ENCODE results near the gene CAPN14.

Gene CAPN14

DNA sequence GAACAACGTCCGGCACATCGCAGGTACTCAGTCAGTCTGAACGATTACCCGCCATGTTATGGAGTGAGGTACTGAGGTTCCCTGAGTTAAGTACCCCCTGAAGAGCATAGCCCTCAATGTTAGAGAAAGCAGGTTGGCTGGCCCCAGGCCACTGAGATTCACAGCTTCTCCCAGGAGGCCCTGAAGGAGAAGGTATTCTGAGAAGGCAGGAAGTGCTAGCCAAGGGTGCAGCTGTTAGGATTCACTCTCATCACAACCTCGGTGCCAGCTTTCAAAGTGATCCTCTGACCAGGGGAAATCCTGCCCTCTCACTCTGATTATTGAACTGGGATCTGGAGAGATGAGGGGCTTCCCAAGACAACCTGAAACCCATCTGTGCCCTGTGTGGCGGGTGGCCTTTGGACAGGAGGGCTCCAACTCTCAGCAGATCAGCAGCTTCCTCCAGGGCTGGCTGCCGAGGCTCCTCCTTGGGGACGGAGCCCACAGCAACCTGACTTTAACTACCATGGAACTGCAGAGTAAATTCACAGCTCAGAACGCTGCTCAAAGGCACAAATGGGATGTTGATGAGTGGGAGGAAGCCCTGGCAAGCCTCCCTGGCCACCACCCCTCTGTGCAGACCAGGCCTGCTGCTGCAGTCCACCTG is 24.4 kb upstream of the CAPN14 start:
- DNase-seq (ENCODE audit: low spot score) = no peak

DNA sequence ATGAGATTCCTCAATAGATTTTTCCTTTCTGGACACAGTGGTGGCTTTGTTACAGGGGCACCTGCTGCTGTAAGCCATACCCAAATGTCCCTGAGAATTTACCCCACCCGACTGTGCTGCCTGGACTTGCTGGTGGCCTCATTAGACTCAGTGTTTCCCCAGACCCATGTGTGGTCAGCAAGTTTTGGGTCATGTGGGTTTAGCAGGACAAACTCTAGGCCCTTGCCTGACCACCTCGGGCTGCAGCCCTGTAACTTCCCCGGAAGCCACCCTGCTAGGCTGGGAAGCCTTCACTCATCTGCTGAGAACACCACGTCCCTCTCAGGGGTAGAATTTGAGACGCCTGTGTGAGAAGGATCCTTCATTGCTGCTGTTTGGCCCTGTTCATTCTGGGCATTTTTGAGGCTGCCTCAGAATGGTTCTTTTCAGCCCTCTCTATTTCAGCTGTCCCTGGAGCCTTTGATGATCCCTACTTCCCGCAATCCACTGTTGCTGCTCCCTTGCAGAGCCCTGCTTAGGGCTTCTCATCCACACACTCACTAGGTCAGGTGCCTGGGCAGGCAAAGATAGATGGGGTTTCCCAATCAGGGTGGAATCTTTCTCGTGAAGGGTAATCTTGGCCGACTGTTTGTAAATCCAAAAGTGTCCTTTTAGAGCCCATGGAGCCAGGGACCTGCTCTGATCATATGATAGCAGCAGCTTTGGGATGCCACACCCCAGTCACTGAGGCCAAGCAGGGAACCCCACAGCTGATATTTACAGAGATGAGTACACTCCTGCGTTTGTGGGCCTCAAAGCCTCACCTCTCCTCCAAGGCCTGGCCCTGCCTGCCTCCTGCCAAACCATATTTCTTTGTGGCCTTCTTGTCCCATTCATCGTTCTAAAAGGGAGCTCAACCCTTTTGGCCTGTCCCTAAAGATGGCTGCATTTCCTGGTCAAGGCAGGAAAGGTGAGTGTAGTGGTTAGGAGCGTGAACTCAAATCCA is 23.4 kb upstream of the CAPN14 start:
- DNase-seq (ENCODE audit: low spot score) = no peak

DNA sequence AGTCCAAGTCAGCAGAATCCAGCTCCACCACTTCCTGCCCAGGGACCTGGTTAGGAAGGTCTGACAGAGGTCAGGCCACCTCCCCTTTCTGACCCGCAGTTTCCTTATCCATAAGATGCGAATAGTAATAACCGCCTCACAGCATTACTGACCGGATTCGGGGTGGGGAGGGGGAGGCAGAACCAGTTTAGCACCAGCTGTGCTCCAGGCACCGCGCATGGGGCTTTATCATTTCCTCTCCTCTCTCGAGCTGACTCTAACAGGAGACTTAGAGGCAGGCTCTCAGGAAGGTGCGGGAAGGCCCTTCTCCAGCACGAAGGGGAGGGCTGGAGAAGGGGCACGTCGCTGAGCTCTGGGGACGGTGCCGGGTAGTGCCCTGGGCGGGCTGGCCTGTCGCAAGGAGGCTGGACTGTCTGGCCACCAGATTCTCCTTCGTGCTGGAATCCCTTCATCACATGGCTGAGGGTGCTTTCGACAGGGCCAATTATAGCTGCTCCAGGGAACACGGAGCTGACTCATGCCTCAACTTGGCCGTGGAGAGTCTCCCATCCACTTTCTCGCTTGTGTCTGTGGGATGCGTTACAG is 22.4 kb upstream of the CAPN14 start:
- no peak for DNase-seq (ENCODE audit: low spot score)

DNA sequence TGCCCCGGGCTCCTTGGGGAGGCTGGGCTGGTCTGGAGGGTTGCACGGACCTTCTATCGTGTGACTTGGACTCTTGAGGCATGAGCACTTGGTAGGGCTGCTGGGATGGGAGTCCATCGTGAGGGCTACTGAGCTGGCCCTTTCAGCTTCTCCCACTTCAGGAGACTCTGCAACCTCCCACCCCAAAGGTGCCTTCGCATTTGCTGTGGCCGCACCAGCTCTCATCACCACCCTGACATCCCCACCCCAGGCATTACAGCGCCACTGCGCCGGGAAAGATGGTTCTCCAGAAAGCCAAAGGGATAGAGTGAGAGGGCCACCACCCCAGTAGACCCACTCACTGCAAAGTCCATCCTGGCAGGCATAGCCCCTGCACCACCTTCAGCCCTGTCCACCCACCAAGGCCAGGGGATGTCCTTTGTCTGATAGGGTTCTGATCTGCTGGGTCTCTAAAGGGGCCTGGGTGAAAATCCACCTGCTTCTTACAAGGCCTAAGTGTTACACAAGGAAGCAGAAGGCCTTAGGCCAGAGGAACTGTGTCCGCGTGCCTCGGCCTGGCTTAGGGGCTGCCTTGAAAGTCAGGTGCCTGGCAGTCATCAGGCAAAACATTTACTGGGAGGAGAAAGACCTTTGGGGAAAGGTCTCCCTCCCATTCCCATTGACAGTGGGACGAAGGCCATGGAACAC is 21.7 kb upstream of the CAPN14 start:
- no peak for DNase-seq (ENCODE audit: low spot score)

DNA sequence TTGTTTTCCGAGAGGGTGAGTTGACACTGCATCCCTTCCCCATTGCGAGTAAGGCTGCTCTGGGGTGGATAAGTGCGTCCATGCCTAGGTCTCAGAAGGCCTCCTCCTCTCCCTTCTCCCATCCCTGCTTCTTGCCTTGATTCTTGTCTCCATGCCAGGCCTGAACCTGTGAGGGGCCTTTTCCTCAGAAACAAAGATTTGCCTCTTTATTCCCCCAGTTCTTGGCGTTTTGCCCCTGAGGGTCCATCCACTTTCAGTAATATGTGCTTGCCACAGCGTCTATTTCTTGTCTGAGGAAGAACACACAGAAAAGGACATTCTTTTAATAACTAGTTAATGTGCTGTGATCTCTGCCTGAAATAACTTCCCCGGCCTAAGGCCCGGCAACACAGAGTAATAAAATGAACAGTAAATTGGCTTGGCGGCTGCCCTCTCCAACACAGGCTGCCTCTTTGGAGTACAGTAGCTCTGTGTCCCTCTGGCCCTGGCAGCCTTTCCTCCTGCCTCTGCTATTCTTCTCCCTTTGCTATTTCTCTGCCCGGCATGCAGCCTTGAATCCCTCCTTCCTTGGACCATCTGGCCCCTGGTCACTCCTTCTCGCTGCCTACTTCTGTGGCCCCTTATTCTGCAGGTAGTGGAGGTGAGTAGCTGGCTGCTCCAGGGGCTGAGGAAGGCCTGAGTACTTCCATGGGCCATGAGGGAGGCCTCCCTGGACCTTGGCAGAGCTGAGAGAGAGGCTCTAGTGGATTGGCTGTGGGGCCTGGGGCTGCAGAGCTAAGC is 21.0 kb upstream of the CAPN14 start:
- DNase-seq (ENCODE audit: low spot score) = no peak

DNA sequence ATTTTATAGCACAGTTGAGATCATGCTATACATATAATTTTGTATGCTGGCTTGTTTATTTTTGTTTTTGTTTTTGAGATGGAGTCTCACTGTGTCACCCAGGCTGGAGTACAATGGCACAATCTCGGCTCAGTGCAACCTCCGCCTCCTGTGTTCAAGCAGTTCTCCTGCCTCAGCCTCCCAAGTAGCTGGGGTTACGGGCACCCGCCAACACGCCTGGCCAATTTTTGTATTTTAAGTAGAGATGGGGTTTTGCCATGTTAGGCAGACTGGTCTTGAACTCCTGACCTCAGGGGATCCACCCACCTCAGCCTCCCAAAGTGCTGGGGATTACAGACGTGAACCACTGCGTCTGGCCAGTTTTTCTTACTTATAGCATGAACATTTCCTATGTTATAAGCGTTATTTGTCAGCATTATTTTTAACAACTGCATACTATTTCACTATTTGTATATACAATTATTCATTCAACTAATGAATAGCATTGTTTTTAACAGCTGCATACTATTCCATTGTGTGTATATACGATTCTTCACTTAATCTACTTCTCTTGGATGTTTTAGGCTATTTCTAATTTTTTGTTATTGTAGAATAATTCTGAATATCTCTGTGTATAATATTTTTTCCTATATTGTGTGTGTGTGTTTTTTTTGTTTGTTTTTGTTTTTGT is 20.2 kb upstream of the CAPN14 start:
- DNase-seq (ENCODE audit: low spot score) = no peak

DNA sequence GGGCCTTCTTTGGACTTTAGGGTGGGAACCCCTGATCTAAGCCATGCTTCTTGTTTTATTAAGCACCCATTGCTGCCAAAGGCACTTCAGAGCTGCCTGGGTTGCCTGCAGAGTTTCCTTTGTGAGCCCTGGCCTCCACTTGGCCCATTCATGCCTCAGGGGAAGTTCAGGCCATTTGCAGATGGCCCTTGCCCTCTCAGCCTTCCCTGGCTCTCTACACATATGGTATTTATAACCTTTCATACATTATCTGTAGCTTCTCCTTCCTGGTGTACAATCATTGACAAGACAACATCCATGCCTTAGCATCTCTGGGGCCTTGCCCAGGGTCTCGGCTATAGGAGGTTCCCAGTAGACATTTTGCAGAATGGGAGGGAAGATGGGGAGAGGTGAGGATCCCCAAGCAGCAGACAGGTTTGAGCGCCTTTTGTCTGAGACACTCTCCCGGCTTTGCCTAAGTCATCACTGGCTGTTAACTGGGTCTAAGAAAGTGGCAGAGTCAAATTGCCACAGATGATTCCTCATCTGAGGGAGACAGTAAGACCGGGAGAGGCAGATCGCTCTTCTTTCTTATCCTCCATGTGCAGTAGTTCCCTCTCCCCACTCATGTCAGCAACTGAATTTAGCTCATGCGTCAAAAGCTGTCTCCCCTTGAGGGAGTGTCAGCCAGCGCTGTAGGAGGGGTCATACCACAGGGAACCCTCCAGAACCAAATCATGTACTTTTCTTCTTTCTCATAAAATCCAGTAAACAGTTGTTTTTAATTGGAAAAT is 19.3 kb upstream of the CAPN14 start:
- DNase-seq (ENCODE audit: low spot score) = no peak

DNA sequence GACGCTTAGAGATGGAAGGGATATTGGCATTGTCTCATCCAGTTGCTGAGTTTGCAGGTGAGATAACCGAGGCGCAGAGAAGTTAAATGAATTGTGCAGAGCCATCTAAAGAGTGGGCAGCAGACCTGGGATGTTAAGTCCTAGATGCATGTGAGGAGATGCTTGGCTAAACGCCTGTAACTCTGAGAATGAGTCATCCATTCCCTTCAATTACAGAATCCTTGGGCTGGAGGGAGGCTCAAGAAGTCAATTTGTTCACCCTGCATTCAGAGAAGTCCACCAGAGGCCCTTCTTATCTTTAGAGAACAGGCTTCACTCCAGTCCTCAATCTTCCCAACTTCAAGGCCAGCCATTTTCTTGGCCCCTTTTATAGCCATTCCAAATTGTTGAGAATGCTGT is 18.2 kb upstream of the CAPN14 start:
- DNase-seq (ENCODE audit: low spot score) = no peak

DNA sequence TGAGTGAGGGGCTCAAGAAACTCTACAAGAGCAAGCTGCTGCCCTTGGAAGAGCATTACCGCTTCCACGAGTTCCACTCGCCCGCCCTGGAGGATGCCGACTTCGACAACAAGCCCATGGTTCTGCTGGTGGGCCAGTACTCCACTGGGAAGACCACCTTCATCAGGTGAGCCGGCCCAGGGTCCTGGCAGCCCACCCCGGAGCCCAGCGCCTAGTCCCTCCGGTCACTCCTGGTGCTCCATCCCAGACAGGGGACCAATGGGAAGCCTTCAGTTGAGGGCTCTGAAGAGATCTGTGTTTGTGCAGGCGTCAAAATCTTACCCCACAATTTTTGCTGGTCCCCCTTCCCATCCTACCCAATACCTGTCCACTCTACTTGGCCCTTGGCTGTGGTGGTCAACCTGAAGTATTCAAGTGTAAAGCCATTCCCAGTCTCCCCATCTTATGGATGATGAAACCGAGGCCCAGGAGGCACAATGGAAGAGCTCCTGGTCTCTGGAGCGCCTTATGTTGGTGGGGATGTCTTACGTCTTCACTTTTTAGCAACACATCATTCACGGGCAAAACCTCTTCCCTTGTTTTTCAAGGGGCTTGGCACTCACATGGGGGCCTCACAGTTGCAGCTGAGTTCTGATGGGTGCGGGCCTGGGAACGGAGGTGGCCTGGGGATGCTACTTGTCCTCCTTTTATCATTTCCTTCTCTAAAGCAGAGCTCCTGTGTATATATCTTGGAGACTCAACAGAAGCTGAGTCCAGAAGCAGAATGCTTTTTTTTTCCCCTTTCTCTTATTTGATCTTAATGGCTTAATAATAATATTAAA is 17.6 kb upstream of the CAPN14 start:
- no peak for DNase-seq (ENCODE audit: low spot score)

DNA sequence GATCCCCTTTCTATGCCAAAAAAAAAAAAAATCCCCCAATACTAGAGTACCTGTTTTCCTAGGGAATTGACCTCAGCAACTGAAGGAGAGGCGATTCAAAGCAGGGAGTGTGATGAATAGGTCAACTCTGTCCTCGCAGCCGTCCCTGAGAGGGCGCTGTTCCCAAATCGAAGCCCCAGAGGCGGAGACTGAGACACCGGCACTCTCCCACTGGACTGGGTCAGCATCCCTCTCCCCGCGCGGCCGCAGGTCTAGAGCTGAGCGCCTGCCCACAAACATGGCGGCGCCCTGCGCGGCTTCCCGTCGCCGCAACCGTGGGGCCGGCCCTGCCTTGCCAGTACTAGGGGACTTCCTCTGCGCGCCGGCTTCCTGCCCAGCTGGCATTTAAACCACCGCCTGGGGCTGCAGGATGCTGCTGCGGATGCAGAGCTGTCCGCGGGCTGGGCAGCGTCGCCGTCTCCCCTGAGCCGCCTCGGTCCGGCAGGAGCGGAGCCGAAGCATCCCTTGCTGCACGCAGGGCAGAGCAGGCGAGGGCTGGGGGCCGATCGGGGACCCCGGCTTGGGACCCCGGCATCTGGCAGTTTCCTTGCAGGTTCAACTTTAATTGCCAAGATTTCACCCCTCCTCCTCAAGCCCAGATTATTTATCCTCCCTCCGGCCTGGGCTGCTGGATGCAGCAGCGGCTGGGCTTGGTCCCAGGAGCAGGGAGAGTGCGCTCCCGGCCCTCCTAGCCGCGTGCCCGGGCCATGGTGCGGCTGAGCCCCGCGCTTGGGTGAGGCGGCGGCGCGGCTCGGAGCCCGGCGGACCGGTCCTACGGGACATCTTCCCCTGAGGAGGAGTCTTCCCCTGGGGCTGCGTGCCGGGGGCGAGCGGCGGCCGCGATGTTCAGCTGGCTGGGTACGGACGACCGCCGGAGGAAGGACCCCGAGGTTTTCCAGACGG is 16.7 kb upstream of the CAPN14 start, which contains the start of gene EHD3:
Gene EHD3 (plus strand): TSS at position 412 of the 942 bp plus-strand sequence. CDS start 470 bp downstream, at position 882.
- DNase-seq (ENCODE audit: low spot score) = no peak

DNA sequence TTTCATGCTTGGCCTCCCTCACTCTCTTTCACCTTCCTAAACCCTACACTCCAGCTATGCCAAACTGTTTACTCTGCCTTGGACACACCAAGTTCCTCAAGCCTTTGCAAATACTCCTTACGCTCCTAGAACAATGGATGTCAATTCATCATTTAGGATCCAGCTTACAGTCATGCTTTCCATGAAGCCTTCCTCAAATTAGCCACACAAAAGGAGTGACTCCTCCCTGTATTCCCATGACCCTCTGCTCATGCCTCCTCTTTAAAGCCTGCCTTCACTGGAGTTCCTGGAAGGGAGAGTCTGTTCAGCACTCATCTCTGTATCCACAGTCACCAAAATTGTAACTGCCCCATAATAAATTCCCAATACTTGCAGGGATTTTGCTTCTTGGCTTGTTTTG is 15.9 kb upstream of the CAPN14 start:
- DNase-seq (ENCODE audit: low spot score) = no peak

DNA sequence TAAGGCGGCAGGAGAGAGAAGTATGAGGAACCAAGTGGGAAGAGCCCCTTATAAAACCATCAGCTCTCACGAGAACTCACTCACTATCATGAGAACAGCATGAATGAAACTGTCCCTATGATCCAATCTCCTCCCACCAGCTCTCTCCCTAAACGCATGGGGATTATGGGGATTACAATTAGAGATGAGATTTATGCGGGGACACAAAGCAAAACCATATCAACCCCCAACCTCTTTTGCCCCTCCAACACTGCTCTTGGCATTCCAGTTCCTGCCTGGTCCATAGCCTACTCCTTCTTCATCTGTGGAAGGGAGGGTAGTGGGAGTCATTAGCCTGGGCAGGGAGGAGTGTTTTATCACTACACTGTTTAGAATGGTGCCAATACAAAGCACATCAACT is 15.3 kb upstream of the CAPN14 start:
- DNase-seq (ENCODE audit: low spot score) = no peak

DNA sequence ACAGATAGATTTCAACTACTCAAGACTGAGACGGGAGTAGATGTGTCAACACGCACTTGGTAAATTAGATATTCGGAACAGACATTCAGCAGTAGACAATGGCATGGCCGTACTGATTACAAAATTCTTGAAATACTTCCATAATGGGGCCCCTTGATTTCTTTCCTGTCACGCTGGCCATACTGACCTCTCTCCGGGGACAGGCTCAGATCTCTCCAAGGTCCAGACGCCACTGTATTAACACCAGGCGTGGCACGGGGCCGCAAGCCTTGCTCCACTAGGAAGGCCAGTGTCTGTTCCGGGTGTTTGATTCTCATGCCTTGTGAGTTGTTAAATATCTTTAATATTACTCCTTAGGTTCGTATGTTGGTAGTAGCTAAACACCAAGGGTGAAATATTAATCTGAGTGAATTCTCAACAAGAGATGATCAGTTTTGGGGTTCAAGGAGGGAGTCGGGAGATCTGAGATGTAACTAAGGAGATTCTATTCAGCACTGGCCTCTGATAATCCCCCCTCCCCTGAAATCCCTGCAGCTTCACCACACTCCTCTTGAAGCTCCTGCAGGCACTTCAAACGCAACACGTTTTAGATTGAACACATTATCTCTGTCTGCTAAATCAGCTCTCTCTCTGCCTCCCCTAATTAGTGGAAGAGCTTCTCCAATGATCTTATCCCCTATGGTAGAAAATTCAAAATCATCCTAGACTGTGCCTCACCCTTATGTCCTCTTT is 14.4 kb upstream of the CAPN14 start:
- no peak for DNase-seq (ENCODE audit: low spot score)

DNA sequence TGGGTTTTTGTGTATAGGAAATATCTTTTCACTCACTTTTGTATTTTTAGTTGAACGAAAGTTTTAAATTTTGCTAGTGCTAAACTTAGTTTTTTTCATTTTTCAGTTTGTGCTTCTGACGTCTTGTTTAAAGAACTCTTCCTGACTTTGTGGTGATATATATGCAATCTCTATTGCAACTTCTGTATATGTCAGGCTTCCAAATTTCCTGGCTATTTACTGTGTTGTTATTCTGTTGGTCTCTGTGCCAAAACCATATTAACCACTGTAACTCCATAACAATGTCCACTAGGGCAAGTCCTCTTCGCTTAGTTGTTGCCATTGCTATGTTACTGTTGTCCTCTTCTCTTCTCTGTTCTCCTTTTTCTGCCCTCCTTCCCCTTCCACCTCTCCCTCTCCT is 13.4 kb upstream of the CAPN14 start:
- no peak for DNase-seq (ENCODE audit: low spot score)

DNA sequence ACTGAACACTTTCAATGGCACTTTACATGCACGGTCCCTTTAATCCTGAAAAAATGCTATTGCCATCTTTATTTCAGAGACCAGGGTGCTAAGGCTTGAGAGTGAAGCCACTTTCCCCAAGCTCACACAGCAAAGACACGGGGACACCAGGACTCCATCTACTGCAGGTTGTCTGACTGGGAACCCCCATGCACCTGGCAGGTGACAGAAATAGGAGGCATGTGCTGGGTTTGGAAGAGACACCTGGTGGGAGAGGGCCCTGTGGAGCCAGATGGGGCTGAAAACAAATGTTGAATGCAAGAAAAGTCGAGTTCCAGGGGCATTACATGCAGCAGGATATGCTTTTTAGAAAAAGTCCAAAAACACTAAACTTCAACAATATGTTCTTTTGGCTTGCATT is 11.4 kb upstream of the CAPN14 start:
- DNase-seq (ENCODE audit: low spot score) = no peak

DNA sequence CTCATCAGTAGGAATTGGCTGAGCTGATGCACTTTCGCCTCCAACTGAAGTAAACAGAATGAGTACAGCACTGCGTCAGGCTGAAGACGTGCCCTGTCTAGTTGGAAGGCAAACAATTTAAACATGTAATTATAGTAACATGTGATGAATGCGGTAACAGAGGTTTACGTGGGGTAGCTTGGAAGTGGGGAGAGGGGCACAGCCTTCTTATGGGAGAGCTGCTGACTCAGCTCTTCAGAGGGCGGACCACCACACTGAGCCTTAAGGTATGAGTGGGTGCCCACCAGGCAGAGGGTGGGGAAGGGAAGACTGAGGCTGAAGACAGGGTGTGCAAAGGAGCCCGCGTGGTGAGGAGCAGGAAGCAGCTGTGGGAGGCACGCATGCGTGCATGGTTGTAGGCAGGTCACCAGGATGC is 10.4 kb upstream of the CAPN14 start:
- no peak for DNase-seq (ENCODE audit: low spot score)

DNA sequence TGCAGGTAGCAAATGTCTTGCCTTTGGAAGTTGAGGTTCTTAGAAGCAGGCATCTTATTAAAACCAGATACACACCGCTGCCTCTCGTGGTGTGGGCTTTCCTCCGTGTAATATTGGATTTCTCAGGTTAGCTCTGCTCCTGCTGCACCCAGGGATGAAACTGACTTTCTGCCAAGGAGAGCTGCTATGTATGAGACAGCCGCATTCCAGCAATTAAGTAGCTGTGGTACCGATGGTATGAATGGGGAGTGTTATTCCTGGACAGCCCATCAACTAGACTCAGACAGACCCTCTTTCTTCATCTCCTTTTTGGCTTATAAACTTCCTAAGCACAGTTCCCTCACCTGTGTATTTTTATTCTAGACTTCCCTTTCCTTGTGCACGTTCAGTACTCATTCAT is 9.8 kb upstream of the CAPN14 start:
- no peak for DNase-seq (ENCODE audit: low spot score)

Data from LoVo (cell line).